Nephron progenitor cell (in vitro differentiated cells): ENCODE measurements around the gene C19orf33.

Experiments used
- DNase-seq: peaks from one replicate; pipeline ENCODE4 v3.0.0; 2021
- H3K27ac Mint-ChIP-seq: 2 replicates; pipeline ENCODE4 v1.8.0; 2021; ENCODE audit warnings: mild to moderate bottlenecking, moderate library complexity, mixed read lengths
- H3K27me3 Mint-ChIP-seq: 2 replicates; pipeline ENCODE4 v1.8.0; 2021; ENCODE audit warnings: mild to moderate bottlenecking, low read depth, mixed read lengths; ENCODE audit not compliant: poor library complexity
- H3K36me3 Mint-ChIP-seq: 2 replicates; pipeline ENCODE4 v1.8.0; 2021; ENCODE audit warnings: low read depth, mixed read lengths
- H3K4me1 Mint-ChIP-seq: 2 replicates; pipeline ENCODE4 v1.8.0; 2021; ENCODE audit warnings: mixed read lengths
- H3K4me3 Mint-ChIP-seq: 2 replicates; pipeline ENCODE4 v1.8.0; 2021; ENCODE audit warnings: mild to moderate bottlenecking, moderate library complexity, mixed read lengths
- H3K9me3 Mint-ChIP-seq: 2 replicates; pipeline ENCODE4 v1.8.0; 2021; ENCODE audit warnings: mild to moderate bottlenecking, moderate library complexity, mixed read lengths
- TF ChIP-seq, protein P1 (sequence below): fragments of 200-600 bp; sonication (generic); IDR thresholded peaks from 2 replicates; pipeline ENCODE4 v1.5.0; 2021; ENCODE audit warnings: antibody characterized with exemption

C19orf33 gene

DNA sequence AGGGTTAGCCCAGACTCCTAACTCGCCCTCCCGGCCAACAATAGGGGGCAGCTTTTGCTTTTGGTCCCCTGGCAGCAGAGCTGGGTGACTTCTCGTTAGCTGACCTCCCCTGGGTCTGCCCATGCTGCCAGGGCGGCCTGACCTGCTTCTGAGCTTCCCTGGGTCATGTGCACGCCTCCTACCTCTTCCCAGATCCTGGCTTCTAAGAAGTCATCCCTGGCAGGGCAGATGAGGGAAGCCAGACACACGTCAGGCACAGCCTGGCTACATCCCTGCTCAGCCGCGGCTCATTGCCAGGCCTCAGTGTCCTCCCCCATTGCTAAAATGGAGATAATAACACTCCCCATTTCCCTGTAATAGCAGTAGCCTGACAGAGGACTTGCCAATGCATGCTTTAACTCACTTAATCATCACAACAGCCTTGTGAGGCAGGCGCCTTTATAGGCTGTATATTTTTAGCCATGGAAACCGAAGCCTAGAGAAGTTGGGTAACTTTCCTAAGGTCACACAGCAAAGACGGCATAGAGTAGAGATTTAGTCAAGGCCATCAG is 17.7 kb downstream of the C19orf33 start:
- no peak for DNase-seq
- H3K4me3 Mint-ChIP-seq, result no peak overlapping the region
- H3K27me3 Mint-ChIP-seq, result peaks cover 74% of the 10 kb centered on the region

DNA sequence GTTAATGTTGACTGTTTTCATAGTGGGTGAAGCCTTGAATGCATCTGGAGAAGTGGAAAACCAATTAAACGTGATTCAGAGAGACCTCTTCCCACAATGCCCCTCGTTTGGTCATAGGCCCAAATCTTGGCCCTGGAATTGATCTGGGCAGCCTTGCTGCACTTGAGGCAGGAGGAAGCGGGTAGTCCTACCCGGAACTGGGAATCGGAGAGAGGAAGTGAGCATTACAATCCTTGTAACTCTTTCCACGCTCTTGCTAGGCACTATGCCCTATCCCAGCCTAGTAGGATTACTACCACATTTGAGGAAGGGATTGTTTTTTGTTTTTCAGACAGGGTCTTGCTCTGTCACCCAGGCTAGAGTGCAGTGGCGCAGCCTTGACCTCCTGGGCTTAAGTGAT is 19.2 kb downstream of the C19orf33 start:
- no peak for DNase-seq
- H3K27me3 Mint-ChIP-seq, result peaks cover 58% of the 10 kb centered on the region
- TF ChIP-seq, protein P1, sequence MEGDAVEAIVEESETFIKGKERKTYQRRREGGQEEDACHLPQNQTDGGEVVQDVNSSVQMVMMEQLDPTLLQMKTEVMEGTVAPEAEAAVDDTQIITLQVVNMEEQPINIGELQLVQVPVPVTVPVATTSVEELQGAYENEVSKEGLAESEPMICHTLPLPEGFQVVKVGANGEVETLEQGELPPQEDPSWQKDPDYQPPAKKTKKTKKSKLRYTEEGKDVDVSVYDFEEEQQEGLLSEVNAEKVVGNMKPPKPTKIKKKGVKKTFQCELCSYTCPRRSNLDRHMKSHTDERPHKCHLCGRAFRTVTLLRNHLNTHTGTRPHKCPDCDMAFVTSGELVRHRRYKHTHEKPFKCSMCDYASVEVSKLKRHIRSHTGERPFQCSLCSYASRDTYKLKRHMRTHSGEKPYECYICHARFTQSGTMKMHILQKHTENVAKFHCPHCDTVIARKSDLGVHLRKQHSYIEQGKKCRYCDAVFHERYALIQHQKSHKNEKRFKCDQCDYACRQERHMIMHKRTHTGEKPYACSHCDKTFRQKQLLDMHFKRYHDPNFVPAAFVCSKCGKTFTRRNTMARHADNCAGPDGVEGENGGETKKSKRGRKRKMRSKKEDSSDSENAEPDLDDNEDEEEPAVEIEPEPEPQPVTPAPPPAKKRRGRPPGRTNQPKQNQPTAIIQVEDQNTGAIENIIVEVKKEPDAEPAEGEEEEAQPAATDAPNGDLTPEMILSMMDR, result no peak
- H3K36me3 Mint-ChIP-seq, result no peaks in the 10 kb centered on the region
- H3K4me3 Mint-ChIP-seq, result no peak overlapping the region
- no peak overlapping the region for H3K27ac Mint-ChIP-seq
- peaks cover 11% of the 10 kb centered on the region for H3K4me1 Mint-ChIP-seq
- H3K9me3 Mint-ChIP-seq, result no peaks in the 10 kb centered on the region

More for the DNA sequence above, 17.7 kb downstream of the C19orf33 start:
- TF ChIP-seq, protein P1, result no peak
- no peaks in the 10 kb centered on the region for H3K9me3 Mint-ChIP-seq
- H3K36me3 Mint-ChIP-seq, result no peaks in the 10 kb centered on the region
- no peak overlapping the region for H3K27ac Mint-ChIP-seq
- peaks cover 11% of the 10 kb centered on the region for H3K4me1 Mint-ChIP-seq

DNA sequence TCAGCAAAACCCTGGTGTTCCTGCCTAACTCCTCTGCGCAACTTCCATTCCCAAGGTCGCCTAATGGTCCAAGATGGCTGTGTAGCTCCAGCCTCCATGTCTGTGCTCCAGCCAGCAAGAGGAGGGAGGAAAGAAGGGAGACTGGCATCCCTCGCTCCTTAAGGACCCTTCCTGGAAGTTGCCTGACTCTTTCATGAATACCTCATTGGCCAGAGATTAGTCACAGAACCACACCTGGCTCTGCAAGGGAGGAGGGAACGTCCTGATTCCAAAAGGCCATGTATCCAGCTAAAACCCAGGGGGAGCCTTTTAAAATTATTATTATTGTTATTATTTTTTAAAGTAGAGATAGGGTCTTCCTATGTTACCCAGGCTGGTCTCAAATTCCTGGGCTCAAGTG is 20.4 kb downstream of the C19orf33 start:
- Mint-ChIP-seq H3K9me3 (no peaks in the 10 kb centered on the region), H3K27ac (no peak overlapping the region), H3K36me3 (no peaks in the 10 kb centered on the region), H3K4me1 (peaks cover 4% of the 10 kb centered on the region), H3K4me3 (no peak overlapping the region), H3K27me3 (peaks cover 54% of the 10 kb centered on the region)
- TF ChIP-seq, protein P1, result no peak
- no peak for DNase-seq

DNA sequence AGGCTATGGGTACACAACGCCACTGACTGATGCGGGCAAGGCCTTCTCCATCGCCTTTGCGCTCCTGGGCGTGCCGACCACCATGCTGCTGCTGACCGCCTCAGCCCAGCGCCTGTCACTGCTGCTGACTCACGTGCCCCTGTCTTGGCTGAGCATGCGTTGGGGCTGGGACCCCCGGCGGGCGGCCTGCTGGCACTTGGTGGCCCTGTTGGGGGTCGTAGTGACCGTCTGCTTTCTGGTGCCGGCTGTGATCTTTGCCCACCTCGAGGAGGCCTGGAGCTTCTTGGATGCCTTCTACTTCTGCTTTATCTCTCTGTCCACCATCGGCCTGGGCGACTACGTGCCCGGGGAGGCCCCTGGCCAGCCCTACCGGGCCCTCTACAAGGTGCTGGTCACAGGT is 22.5 kb downstream of the C19orf33 start:
- H3K4me3 Mint-ChIP-seq, result no peak overlapping the region
- no peaks in the 10 kb centered on the region for H3K9me3 Mint-ChIP-seq
- TF ChIP-seq, protein P1, result no peak
- H3K4me1 Mint-ChIP-seq, result no peaks in the 10 kb centered on the region
- H3K27ac Mint-ChIP-seq, result no peak overlapping the region
- H3K27me3 Mint-ChIP-seq, result peaks cover 40% of the 10 kb centered on the region
- no peak for DNase-seq
- no peaks in the 10 kb centered on the region for H3K36me3 Mint-ChIP-seq

DNA sequence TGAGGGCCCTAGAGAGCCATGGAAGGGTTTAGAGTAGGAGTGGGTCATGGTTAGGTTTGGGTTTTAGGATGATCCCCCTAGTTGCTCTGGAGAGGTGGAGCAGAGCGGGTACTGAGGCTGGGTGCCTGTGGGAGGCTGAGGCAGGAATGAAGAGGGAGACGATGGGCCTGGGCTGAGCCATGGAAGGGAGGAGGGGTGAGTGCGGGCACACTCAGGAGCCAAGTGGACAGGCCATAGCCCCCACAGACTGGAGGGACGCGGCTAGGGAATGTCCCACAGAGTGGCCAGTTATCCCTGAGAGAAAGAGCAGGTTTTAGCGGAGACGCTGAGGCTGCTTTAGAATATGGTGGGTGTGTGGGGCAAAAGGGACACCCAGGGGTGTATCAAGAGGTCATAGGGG is 25.6 kb downstream of the C19orf33 start:
- Mint-ChIP-seq H3K27ac (no peak overlapping the region), H3K27me3 (peaks cover 22% of the 10 kb centered on the region), H3K4me1 (no peaks in the 10 kb centered on the region), H3K4me3 (no peak overlapping the region), H3K9me3 (no peaks in the 10 kb centered on the region), H3K36me3 (no peaks in the 10 kb centered on the region)
- no peak for DNase-seq
- TF ChIP-seq, protein P1, result no peak

DNA sequence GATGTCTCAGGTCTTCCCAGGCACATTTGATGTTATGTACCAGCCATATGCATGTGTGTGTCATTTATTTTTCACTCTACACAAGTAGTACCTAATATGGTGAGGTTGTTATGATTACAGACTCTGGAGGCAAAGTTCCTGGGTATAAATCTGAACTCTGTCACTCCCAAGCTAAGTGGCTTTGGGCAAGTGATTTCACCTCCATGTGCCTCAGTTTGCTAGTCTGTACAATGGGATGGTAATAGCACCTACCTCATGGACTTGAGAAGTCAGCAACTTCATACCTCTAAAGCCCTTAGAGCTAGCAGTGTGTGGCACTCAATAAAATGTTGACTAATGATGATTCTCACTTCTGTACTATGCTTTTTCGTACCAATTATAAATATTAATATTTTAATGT is 27.7 kb downstream of the C19orf33 start:
- no peaks in the 10 kb centered on the region for H3K36me3 Mint-ChIP-seq
- H3K4me3 Mint-ChIP-seq, result no peak overlapping the region
- DNase-seq, result no peak
- TF ChIP-seq, protein P1, result no peak
- H3K9me3 Mint-ChIP-seq, result no peaks in the 10 kb centered on the region
- no peak overlapping the region for H3K27ac Mint-ChIP-seq
- H3K27me3 Mint-ChIP-seq, result peaks cover 18% of the 10 kb centered on the region
- H3K4me1 Mint-ChIP-seq, result peaks cover 5% of the 10 kb centered on the region
